Measurements from ENCODE around the gene LRWD1.
"Not testable (repeated sequence)": the region's sequence is repeated elsewhere in the genome, so short reads cannot be mapped to it uniquely, and the experiment has no call there.

GRCh38 chr7:102481962-102482361 is 17.2 kb downstream of the LRWD1 start:
- TF ChIP-seq CTCF, POLR2A (IDR thresholded peaks at IDR 0.05): not testable (repeated sequence)
